WERI-Rb-1 (cell line): ENCODE results near the gene SPOCD1.

Experiments
- DNase-seq: peaks from one replicate; pipeline ENCODE4 v3.0.0-alpha.2; 2020
- H3K27ac ChIP-seq: fragments of 250-450 bp; sonication (Bioruptor Pico); 2 replicates; pipeline ENCODE4 v1.5.1; 2020; ENCODE audit warnings: mild to moderate bottlenecking, moderate library complexity
- H3K27me3 ChIP-seq: fragments of 250-450 bp; sonication (Bioruptor Pico); 2 replicates; pipeline ENCODE4 v1.5.1; 2021; ENCODE audit warnings: mild to moderate bottlenecking, low read depth, moderate library complexity; ENCODE audit not compliant: insufficient read depth, severe bottlenecking
- H3K36me3 ChIP-seq: fragments of 250-450 bp; sonication (Bioruptor Pico); 2 replicates; pipeline ENCODE4 v1.5.1; 2020; ENCODE audit warnings: mild to moderate bottlenecking, moderate library complexity
- H3K4me3 ChIP-seq: 2 replicates; pipeline ENCODE4 v1.5.1; 2011; ENCODE audit warnings: low read depth, mild to moderate bottlenecking, control low read depth, low read length
- H3K9me3 ChIP-seq: fragments of 250-450 bp; sonication (Bioruptor Pico); 2 replicates; pipeline ENCODE4 v1.5.1; 2021; ENCODE audit warnings: mild to moderate bottlenecking, moderate library complexity; ENCODE audit not compliant: severe bottlenecking
- TF ChIP-seq, protein P1 (sequence below): IDR thresholded peaks from 2 replicates; pipeline ENCODE4 v1.5.1; 2011; ENCODE audit warnings: low read depth, mild to moderate bottlenecking, control low read depth, inconsistent platforms, low read length

The SPOCD1 gene

DNA sequence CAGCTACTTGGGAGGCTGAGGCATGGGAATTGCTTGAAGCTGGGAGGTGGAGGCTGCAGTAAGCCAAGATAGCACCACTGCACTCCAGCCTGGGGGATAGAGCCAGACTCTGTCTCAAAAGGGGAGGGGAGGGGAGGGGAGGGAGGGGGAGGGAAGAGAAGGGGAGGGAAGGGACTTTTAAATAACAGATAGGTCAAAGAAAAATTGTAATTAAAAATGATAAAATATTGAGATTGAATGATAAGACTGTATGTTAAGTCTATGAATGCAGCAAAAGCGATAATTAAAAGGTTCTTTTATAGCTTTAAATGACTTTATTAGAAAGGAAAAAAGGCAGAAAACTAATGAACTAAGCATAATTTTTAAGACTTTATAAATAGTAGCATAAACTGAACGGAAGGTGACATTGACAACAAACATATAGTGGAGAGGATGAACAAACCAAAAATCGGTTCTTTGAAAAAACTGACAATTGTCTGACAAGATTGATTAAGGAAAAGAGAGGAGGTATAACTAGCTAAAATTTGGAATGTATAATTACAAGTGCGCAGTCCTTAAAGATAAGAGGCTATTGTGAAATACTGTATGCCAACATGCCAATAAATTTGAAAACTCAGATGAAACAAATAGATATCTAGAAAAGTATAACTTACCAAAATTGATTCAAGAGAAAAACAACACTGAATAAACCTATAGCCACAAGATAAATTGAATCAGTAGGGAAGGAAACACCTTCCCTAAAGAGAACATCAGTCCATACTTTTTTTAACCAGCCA, 8.4 kb downstream of the SPOCD1 start:
- TF ChIP-seq, protein P1, sequence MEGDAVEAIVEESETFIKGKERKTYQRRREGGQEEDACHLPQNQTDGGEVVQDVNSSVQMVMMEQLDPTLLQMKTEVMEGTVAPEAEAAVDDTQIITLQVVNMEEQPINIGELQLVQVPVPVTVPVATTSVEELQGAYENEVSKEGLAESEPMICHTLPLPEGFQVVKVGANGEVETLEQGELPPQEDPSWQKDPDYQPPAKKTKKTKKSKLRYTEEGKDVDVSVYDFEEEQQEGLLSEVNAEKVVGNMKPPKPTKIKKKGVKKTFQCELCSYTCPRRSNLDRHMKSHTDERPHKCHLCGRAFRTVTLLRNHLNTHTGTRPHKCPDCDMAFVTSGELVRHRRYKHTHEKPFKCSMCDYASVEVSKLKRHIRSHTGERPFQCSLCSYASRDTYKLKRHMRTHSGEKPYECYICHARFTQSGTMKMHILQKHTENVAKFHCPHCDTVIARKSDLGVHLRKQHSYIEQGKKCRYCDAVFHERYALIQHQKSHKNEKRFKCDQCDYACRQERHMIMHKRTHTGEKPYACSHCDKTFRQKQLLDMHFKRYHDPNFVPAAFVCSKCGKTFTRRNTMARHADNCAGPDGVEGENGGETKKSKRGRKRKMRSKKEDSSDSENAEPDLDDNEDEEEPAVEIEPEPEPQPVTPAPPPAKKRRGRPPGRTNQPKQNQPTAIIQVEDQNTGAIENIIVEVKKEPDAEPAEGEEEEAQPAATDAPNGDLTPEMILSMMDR, result no peak
- no peaks in the 10 kb centered on the region for H3K36me3 ChIP-seq
- no peaks in the 10 kb centered on the region for H3K9me3 ChIP-seq
- H3K4me3 ChIP-seq, result no peak overlapping the region
- DNase-seq, result no peak
- no peak overlapping the region for H3K27ac ChIP-seq
- no peaks in the 10 kb centered on the region for H3K27me3 ChIP-seq

DNA sequence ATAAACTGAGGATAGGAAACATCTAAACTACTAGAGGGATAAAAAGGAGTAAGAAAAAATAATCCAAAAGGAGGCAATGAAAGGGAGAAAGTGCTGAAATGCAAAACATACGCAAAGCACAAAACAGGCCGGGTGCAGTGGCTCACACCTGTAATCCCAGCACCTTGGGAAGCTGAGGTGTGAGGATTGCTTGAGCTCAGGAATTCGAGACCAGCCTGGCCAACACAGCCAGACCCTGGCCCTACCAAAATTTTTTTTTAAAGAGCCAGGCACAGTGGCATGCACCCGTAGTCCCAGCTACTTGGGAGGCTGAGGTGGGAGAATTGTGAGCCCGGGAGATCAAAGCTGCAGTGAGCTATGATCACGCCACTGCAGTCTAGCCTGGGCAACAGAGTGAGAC, 10.5 kb downstream of the SPOCD1 start:
- Histone ChIP-seq H3K9me3 (no peaks in the 10 kb centered on the region), H3K36me3 (no peaks in the 10 kb centered on the region), H3K27me3 (no peaks in the 10 kb centered on the region), H3K27ac (no peak overlapping the region), H3K4me3 (no peak overlapping the region)
- TF ChIP-seq, protein P1, result no peak
- no peak for DNase-seq

GRCh38 chr1:31804098-31804497, 11.7 kb downstream of the SPOCD1 start:
- TF ChIP-seq, protein P1, result no peak
- H3K27me3 ChIP-seq, result no peaks in the 10 kb centered on the region
- no peak overlapping the region for H3K27ac ChIP-seq

DNA sequence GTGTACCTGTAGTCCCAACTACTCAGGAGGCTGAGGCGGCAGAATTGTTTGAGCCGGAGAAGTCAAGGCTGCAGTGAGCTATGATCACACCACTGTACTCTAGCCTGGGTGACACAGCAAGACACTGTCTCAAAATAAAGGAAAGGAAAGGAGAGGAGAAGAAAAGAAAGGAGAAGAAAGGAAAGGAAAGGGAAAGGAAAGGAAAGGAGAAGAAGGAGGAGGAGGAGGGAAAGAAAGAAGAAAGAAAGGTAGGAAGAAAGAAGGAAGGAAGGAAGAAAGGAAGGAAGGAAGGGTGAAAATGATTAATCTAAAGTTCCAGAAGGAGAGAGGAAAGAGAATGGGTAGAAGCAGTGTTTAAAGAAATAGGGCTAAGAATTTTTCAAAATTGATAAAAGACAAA, 12.2 kb downstream of the SPOCD1 start:
- TF ChIP-seq, protein P1, result no peak
- no peak overlapping the region for H3K27ac ChIP-seq
- no peak overlapping the region for H3K4me3 ChIP-seq
- no peaks in the 10 kb centered on the region for H3K9me3 ChIP-seq
- no peak for DNase-seq
- no peaks in the 10 kb centered on the region for H3K27me3 ChIP-seq
- no peaks in the 10 kb centered on the region for H3K36me3 ChIP-seq

More at GRCh38 chr1:31804098-31804497, 11.7 kb downstream of the SPOCD1 start:
- Histone ChIP-seq H3K9me3 (no peaks in the 10 kb centered on the region), H3K4me3 (no peak overlapping the region), H3K36me3 (no peaks in the 10 kb centered on the region)
- DNase-seq, result no peak

DNA sequence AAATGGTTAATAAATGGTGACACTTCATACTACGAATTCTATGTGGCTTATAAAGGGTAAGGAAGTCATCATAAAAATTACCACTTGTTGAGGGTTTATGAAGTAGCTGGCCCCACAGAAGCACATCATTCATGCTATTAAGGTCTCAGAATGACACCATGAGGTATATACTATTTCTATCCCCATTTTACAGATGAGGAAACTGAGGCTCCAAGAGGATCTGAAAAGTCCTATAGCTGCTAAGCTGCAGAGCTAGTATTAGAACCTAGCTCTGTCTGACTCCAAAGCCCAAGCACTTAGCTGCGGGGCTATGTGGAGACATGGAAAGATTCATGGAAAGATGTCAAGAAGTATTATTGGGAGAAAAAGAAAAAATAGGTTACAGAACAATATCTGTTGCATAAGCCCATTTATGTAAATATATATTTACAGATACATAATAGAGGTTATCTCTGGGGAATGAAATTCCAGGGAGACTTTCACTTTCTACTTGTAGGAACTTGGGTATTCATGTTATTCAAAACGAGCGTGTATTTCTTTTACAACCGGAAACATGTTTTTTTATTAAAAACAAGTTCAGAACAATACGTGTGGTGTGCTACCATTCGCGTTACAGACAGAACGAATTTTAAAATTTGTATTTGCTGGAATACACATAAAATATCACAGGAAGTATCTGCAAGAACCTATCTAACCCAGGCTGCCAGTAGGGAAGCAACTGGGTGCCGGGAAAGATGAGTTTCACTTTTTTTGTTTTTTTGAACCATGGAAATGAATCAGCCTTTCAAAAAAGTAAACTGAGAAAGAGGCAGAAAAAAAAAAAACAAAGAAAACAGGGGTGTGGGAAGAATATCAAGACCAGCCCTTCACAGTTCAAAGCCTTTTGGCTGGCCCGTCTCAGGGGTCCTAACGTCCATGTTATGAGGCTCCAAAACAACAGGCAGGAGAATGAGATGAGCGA, 13.4 kb downstream of the SPOCD1 start:
- no peaks in the 10 kb centered on the region for H3K36me3 ChIP-seq
- no peak overlapping the region for H3K4me3 ChIP-seq
- no peak for DNase-seq

More for the DNA sequence above, 13.4 kb downstream of the SPOCD1 start:
- no peaks in the 10 kb centered on the region for H3K27me3 ChIP-seq
- TF ChIP-seq, protein P1, result no peak
- no peaks in the 10 kb centered on the region for H3K9me3 ChIP-seq
- H3K27ac ChIP-seq, result no peak overlapping the region
